Endodermal cell (in vitro differentiated cells): ENCODE measurements around the gene S100Z. TPM values are rescaled to one million over a fixed set of nuclear protein-coding genes. Genes with fewer than 3 reads are reported as not detected.

Experiments
- DNase-seq: peaks from one replicate; pipeline ENCODE4 v3.0.0-alpha.2; 2017
- H3K27ac ChIP-seq: 2 replicates; pipeline ENCODE4 v1.5.1; 2013; ENCODE audit warnings: mild to moderate bottlenecking, low read depth, low read length, moderate library complexity
- H3K27me3 ChIP-seq: 2 replicates; pipeline ENCODE4 v1.6.1; 2013; ENCODE audit warnings: mild to moderate bottlenecking, low read length, moderate library complexity; ENCODE audit not compliant: insufficient read depth, control insufficient read depth, poor library complexity, severe bottlenecking
- H3K36me3 ChIP-seq: 2 replicates; pipeline ENCODE4 v1.7.0; 2013; ENCODE audit warnings: mild to moderate bottlenecking, low read length, moderate library complexity; ENCODE audit not compliant: control insufficient read depth, insufficient read depth
- H3K4me1 ChIP-seq: one replicate; pipeline ENCODE4 v1.7.0; 2013; ENCODE audit warnings: low read length; ENCODE audit not compliant: control insufficient read depth, insufficient read depth
- H3K4me3 ChIP-seq: 2 replicates; pipeline ENCODE4 v1.5.1; 2013; ENCODE audit warnings: mild to moderate bottlenecking, low read length, moderate library complexity
- H3K9ac ChIP-seq: 2 replicates; pipeline ENCODE4 v1.6.1; 2013; ENCODE audit warnings: mild to moderate bottlenecking, low read length, moderate library complexity; ENCODE audit not compliant: poor library complexity, severe bottlenecking; ENCODE audit errors: extremely low read depth
- H3K9me3 ChIP-seq: 2 replicates; pipeline ENCODE4 v1.6.1; 2013; ENCODE audit warnings: mild to moderate bottlenecking, low read length, moderate library complexity; ENCODE audit not compliant: control insufficient read depth
- H3K27ac Mint-ChIP-seq: 2 replicates; pipeline ENCODE4 v1.8.0; 2020; ENCODE audit warnings: mixed read lengths
- H3K27me3 Mint-ChIP-seq: 2 replicates; pipeline ENCODE4 v1.8.0; 2021; ENCODE audit warnings: mild to moderate bottlenecking, mixed read lengths; ENCODE audit not compliant: insufficient read depth
- H3K36me3 Mint-ChIP-seq: 2 replicates; pipeline ENCODE4 v1.8.0; 2020; ENCODE audit warnings: low read depth, mixed read lengths
- H3K4me1 Mint-ChIP-seq: 2 replicates; pipeline ENCODE4 v1.8.0; 2020; ENCODE audit warnings: mixed read lengths
- H3K4me3 Mint-ChIP-seq: 2 replicates; pipeline ENCODE4 v1.8.0; 2020; ENCODE audit warnings: mild to moderate bottlenecking, moderate library complexity, mixed read lengths
- H3K9me3 Mint-ChIP-seq: 2 replicates; pipeline ENCODE4 v1.8.0; 2020; ENCODE audit warnings: mild to moderate bottlenecking, mixed read lengths
- CTCF ChIP-seq: fragments of 200-600 bp; sonication (generic); conservative IDR thresholded peaks from 2 replicates; pipeline ENCODE4 v1.5.0; 2021; ENCODE audit warnings: antibody characterized with exemption, mild to moderate bottlenecking
- WGBS, 2 experiments: methylation state at CpG; one replicate each; pipeline versions ENCODE4 v1.1.5 to v1.1.7; 2013; ENCODE audit warnings: missing lambda C conversion rate in 2 of 2, mixed read lengths in 1 of 2; ENCODE audit not compliant: insufficient coverage in 1 of 2, insufficient read length in 1 of 2; 5-methylcytosine and 5-hydroxymethylcytosine counted together
- long read RNA-seq, 4 experiments: library from polyadenylated mRNA in 2 of 4; library from RNA in 1 of 4; library from capped mRNA in 1 of 4; stranded (forward) in 3 of 4; unstranded in 1 of 4; transcript quantifications; one replicate each; pipeline ENCODE4 v2.0.0, GENCODE V29; 2020 to 2021; ENCODE audit warnings: inconsistent platforms in 1 of 4
- polyA plus RNA-seq, 2 experiments: library from polyadenylated mRNA; stranded (reverse); fragments of 50-300 nt; gene quantifications; one replicate each; pipeline ENCODE4 v1.2.3, GENCODE V29; 2013
- total RNA-seq, 2 donors: library from RNA; stranded (reverse); fragmentation: NEBNext Ultra II Directional in 1 of 2; extraction: Animal tissue kit (Norgen Biotek cat#: 25700) in 1 of 2; gene quantifications; 2 replicates in 1 of 2; 3 replicates in 1 of 2; pipeline ENCODE4 v1.2.1, GENCODE V29; 2021

S100Z gene
- total RNA-seq = 10 to 100 TPM; 17.2 to 18.3 TPM
- polyA plus RNA-seq (2013, experiment 1 of 2) = 0.75 TPM
- polyA plus RNA-seq (2013, experiment 2 of 2) = 1.4 TPM
- long read RNA-seq, experiment 1, partial matches to known transcripts = 0 of 2 reads
- long read RNA-seq, experiment 1, other reads (novel, unspliced or antisense) = 2 of 2 reads
- long read RNA-seq, experiment 2, partial matches to known transcripts = 0 of 18 reads
- long read RNA-seq, experiment 2, other reads (novel, unspliced or antisense) = 18 of 18 reads
- long read RNA-seq, experiment 3, partial matches to known transcripts = 1 of 16 reads
- long read RNA-seq, experiment 3, other reads (novel, unspliced or antisense) = 13 of 16 reads
- long read RNA-seq, experiment 4, partial matches to known transcripts = 4 of 23 reads
- long read RNA-seq, experiment 4, other reads (novel, unspliced or antisense) = 18 of 23 reads

- DNase-seq = no peak
- Mint-ChIP-seq H3K4me3 (no peak within 1 kb of the TSS), H3K27ac (no peak within 1 kb of the TSS), H3K9me3 (peaks cover 22% of the 10 kb centered on the region), H3K4me1 (peaks cover 17% of the 10 kb centered on the region), H3K36me3 (no peaks in the 10 kb centered on the region), H3K27me3 (peaks cover 3% of the 10 kb centered on the region)
- Histone ChIP-seq H3K27ac (no peak within 1 kb of the TSS), H3K4me1 (no peaks in the 10 kb centered on the region), H3K4me3 (no peak within 1 kb of the TSS), H3K27me3 (no peaks in the 10 kb centered on the region), H3K9ac (no peak within 1 kb of the TSS), H3K9me3 (peaks cover 10% of the 10 kb centered on the region), H3K36me3 (no peaks in the 10 kb centered on the region)
- TF ChIP-seq CTCF = no peak
- WGBS, 2 experiments = 91 to 92% methylated on average over 10 to 18 of the region's 18 CpGs
These were observed at the start of gene S100Z for GRCh38 chr5:76849419-76850291. Gene S100Z (plus strand): TSS chr5:76850014. CDS start chr5:76875360, 25,346 bp downstream.

- H3K27me3 ChIP-seq = no peaks in the 10 kb centered on the region
- H3K4me3 ChIP-seq = no peak overlapping the region
- TF ChIP-seq CTCF = no peak
- no peaks in the 10 kb centered on the region for H3K36me3 Mint-ChIP-seq
- H3K9ac ChIP-seq = no peak overlapping the region
- no peak overlapping the region for H3K27ac Mint-ChIP-seq
- H3K4me3 Mint-ChIP-seq = no peak overlapping the region
- 93 to 100% methylated on average over 1 to 3 of the region's 3 CpGs for WGBS, 2 experiments
- H3K36me3 ChIP-seq = no peaks in the 10 kb centered on the region
- DNase-seq = no peak
- H3K27ac ChIP-seq = no peak overlapping the region
- no peaks in the 10 kb centered on the region for H3K9me3 ChIP-seq
- peaks cover 3% of the 10 kb centered on the region for H3K27me3 Mint-ChIP-seq
- H3K4me1 ChIP-seq = no peaks in the 10 kb centered on the region
- no peaks in the 10 kb centered on the region for H3K9me3 Mint-ChIP-seq
- no peaks in the 10 kb centered on the region for H3K4me1 Mint-ChIP-seq
These were observed 49.2 kb upstream of the S100Z start for GRCh38 chr5:76800579-76800978.

GRCh38 chr5:76801159-76801802 lies 48.5 kb upstream of the S100Z start:
- no peak overlapping the region for H3K4me3 ChIP-seq
- 77 to 90% methylated on average over 3 to 4 of the region's 4 CpGs for WGBS, 2 experiments

More at GRCh38 chr5:76801159-76801802, 48.5 kb upstream of the S100Z start:
- Histone ChIP-seq H3K27ac (no peak overlapping the region), H3K9me3 (no peaks in the 10 kb centered on the region), H3K9ac (no peak overlapping the region), H3K27me3 (peaks cover 4% of the 10 kb centered on the region), H3K4me1 (no peaks in the 10 kb centered on the region), H3K36me3 (no peaks in the 10 kb centered on the region)
- H3K36me3 Mint-ChIP-seq = no peaks in the 10 kb centered on the region
- no peak overlapping the region for H3K27ac Mint-ChIP-seq
- peaks cover 3% of the 10 kb centered on the region for H3K27me3 Mint-ChIP-seq
- H3K9me3 Mint-ChIP-seq = no peaks in the 10 kb centered on the region
- TF ChIP-seq CTCF = no peak
- no peak overlapping the region for H3K4me3 Mint-ChIP-seq
- no peak for DNase-seq
- peaks cover 7% of the 10 kb centered on the region for H3K4me1 Mint-ChIP-seq
